HEK293T (cell line): ENCODE measurements around the gene TMEM132D.

Experiments
- BHLHE40 ChIP-seq: fragments of 450-650 bp; IDR thresholded peaks from 2 replicates; pipeline ENCODE4 v1.6.1; 2016; ENCODE audit warnings: mild to moderate bottlenecking, moderate library complexity, borderline replicate concordance
- CTBP1 ChIP-seq: fragments of 450-650 bp; IDR thresholded peaks from 2 replicates; pipeline ENCODE4 v1.6.1; 2016; ENCODE audit warnings: borderline replicate concordance
- ELF4 ChIP-seq: fragments of 450-650 bp; IDR thresholded peaks from 2 replicates; pipeline ENCODE4 v1.6.1; 2017; ENCODE audit warnings: antibody characterized with exemption
- FOXA1 ChIP-seq: fragments of 450-650 bp; IDR thresholded peaks from 2 replicates; pipeline ENCODE4 v1.6.1; 2016; ENCODE audit warnings: mild to moderate bottlenecking
- FOXK2 ChIP-seq: fragments of 450-650 bp; IDR thresholded peaks from 2 replicates; pipeline ENCODE4 v1.6.1; 2016; ENCODE audit warnings: mild to moderate bottlenecking
- FOXM1 ChIP-seq: fragments of 450-650 bp; IDR thresholded peaks from 2 replicates; pipeline ENCODE4 v1.6.1; 2017; ENCODE audit warnings: mild to moderate bottlenecking, borderline replicate concordance
- HDGF ChIP-seq: fragments of 450-650 bp; IDR thresholded peaks from 2 replicates; pipeline ENCODE4 v1.6.1; 2017; ENCODE audit warnings: antibody characterized with exemption, borderline replicate concordance
- SP1 ChIP-seq: fragments of 450-650 bp; IDR thresholded peaks from 2 replicates; pipeline ENCODE4 v1.6.1; 2017
- SUZ12 ChIP-seq: fragments of 450-650 bp; IDR thresholded peaks from 2 replicates; pipeline ENCODE4 v1.6.1; 2016; ENCODE audit warnings: mild to moderate bottlenecking
- TARDBP ChIP-seq: fragments of 450-650 bp; IDR thresholded peaks from 2 replicates; pipeline ENCODE4 v1.6.1; 2016

GRCh38 chr12:129589503-129589902 lies 314.3 kb downstream of the TMEM132D start:
- TF ChIP-seq ELF4 (no peak), BHLHE40 (no peak), SUZ12 (no peak), CTBP1 (no peak), SP1 (no peak), FOXA1 (no peak), FOXM1 (no peak), TARDBP (no peak), FOXK2 (no peak), HDGF (no peak)
